ENCODE results near the gene PRKCE. TPM values are rescaled to one million over a fixed set of nuclear protein-coding genes. Genes with fewer than 3 reads are reported as not detected.

Gene PRKCE
- polyA plus RNA-seq, 1 of the 3 experiments (the other 2 are of a cell fraction), result 16.3 TPM

GRCh38 chr2:45726188-45726587, 74.7 kb downstream of the PRKCE start:
- H2AFZ ChIP-seq (ENCODE audit: low read depth), result no peak overlapping the region
- no peak overlapping the region for H3K4me2 ChIP-seq
- H3K36me3 ChIP-seq (replicated peaks in 1 of 2; ENCODE audit: control insufficient read depth in 1 of 2, insufficient read depth in 2 of 2, low read length in 1 of 2), result no peaks in the 10 kb centered on the region
- H3K4me1 ChIP-seq (ENCODE audit: control insufficient read depth in 1 of 2, insufficient read depth in 2 of 2, low read depth in 1 of 2, low read length in 1 of 2), result peaks cover 0 to 2% of the 10 kb centered on the region in 2 experiments; a peak in 1 of 4 replicates
- H3K79me2 ChIP-seq (ENCODE audit: insufficient read depth), result no peaks in the 10 kb centered on the region; the same call in 1 of the 2 replicates
- no peak overlapping the region for H3K27ac ChIP-seq (ENCODE audit: low read depth in 2 of 2, low read length in 1 of 2)
- POLR2A ChIA-PET, result no interaction called here
- H3K9me3 ChIP-seq, result no peaks in the 10 kb centered on the region
- 88% methylated on average over 4 of the region's 4 CpGs for WGBS (ENCODE audit: low lambda C conversion rate)
- H3F3A ChIP-seq (replicated peaks; ENCODE audit: insufficient read depth), result no peaks in the 10 kb centered on the region
- H3K9me2 ChIP-seq, result no peaks in the 10 kb centered on the region
- CTCF ChIA-PET, result interaction anchor here (1.1 kb wide), 1 partner anchor 14 kb away, joined by 3 read pairs; no protein-coding TSS in a partner anchor
- no peak overlapping the region for H3K4me3 ChIP-seq (ENCODE audit: low read depth in 2 of 2, low read length in 1 of 2)
- H3K9ac ChIP-seq, result no peak overlapping the region
- no peak for DNase-seq
- no peaks in the 10 kb centered on the region for H4K20me1 ChIP-seq (ENCODE audit: insufficient read depth)
- TF ChIP-seq REST (IDR thresholded peaks at IDR 0.05; ENCODE audit: low read depth, low read length) (no peak), EP300 (IDR thresholded peaks at IDR 0.05; ENCODE audit: borderline replicate concordance in 1 of 2, low read depth in 1 of 2, low read length in 1 of 2) (no peak), EZH2phosphoT487 (IDR thresholded peaks at IDR 0.05; ENCODE audit: borderline replicate concordance, low read depth) (no peak), USF1 (IDR thresholded peaks at IDR 0.05; ENCODE audit: borderline replicate concordance, low read depth) (no peak), MAX (IDR thresholded peaks at IDR 0.05; ENCODE audit: low read depth) (no peak), SIN3A (IDR thresholded peaks at IDR 0.05; ENCODE audit: borderline replicate concordance, low read depth, low read length) (no peak)
- H3K27me3 ChIP-seq (ENCODE audit: insufficient read depth), result no peaks in the 10 kb centered on the region

GRCh38 chr2:45728458-45728942, 77.0 kb downstream of the PRKCE start:
- 96% methylated on average over 4 of the region's 4 CpGs for WGBS (ENCODE audit: low lambda C conversion rate)
- POLR2A ChIA-PET, result no interaction called here
- no peak for TF ChIP-seq POLR2AphosphoS5 (IDR thresholded peaks at IDR 0.05; ENCODE audit: low read depth, low read length)
- TF ChIP-seq SMC3 (IDR thresholded peaks at IDR 0.05; ENCODE audit: low read depth, low read length), result no peak
- TF ChIP-seq RCOR1 (IDR thresholded peaks at IDR 0.05; ENCODE audit: low read length), result no peak
- TF ChIP-seq REST (IDR thresholded peaks at IDR 0.05; ENCODE audit: low read depth, low read length), result no peak
- TF ChIP-seq RXRA (IDR thresholded peaks at IDR 0.05; ENCODE audit: borderline replicate concordance, low read depth), result no peak
- TF ChIP-seq NRF1 (IDR thresholded peaks at IDR 0.05; ENCODE audit: low read depth, low read length), result no peak
- no peak for TF ChIP-seq FOXJ3 (CRISPR knock-in tag; IDR thresholded peaks at IDR 0.05)
- TF ChIP-seq GATA2 (CRISPR knock-in tag; IDR thresholded peaks at IDR 0.05), result no peak
- no peak for TF ChIP-seq PBX3 (IDR thresholded peaks at IDR 0.05)
- TF ChIP-seq EP300 (IDR thresholded peaks at IDR 0.05; ENCODE audit: borderline replicate concordance in 1 of 2, low read depth in 1 of 2, low read length in 1 of 2), result no peak
- TF ChIP-seq FOXM1 (IDR thresholded peaks at IDR 0.05; ENCODE audit: low read depth), result no peak
- TF ChIP-seq IRF3 (IDR thresholded peaks at IDR 0.05; ENCODE audit: low read depth, low read length), result no peak

More at GRCh38 chr2:45728458-45728942, 77.0 kb downstream of the PRKCE start:
- H3K27me3 ChIP-seq (ENCODE audit: insufficient read depth), result no peaks in the 10 kb centered on the region
- CTCF ChIA-PET, result no interaction called here
- H3K4me2 ChIP-seq, result no peak overlapping the region
- no peak overlapping the region for H3K27ac ChIP-seq (ENCODE audit: low read depth in 2 of 2, low read length in 1 of 2)
- H3K9ac ChIP-seq, result no peak overlapping the region
- H3K9me3 ChIP-seq, result no peaks in the 10 kb centered on the region
- no peaks in the 10 kb centered on the region; the same call in 1 of the 2 replicates for H3K79me2 ChIP-seq (ENCODE audit: insufficient read depth)
- no peaks in the 10 kb centered on the region for H3K4me1 ChIP-seq (ENCODE audit: control insufficient read depth in 1 of 2, insufficient read depth in 2 of 2, low read depth in 1 of 2, low read length in 1 of 2)
- H3K9me2 ChIP-seq, result no peaks in the 10 kb centered on the region
- no peak overlapping the region for H2AFZ ChIP-seq (ENCODE audit: low read depth)
- no peaks in the 10 kb centered on the region for H4K20me1 ChIP-seq (ENCODE audit: insufficient read depth)
- no peaks in the 10 kb centered on the region for H3K36me3 ChIP-seq (replicated peaks in 1 of 2; ENCODE audit: control insufficient read depth in 1 of 2, insufficient read depth in 2 of 2, low read length in 1 of 2)
- no peaks in the 10 kb centered on the region for H3F3A ChIP-seq (replicated peaks; ENCODE audit: insufficient read depth)
- DNase-seq, result no peak
- H3K4me3 ChIP-seq (ENCODE audit: low read depth in 2 of 2, low read length in 1 of 2), result no peak overlapping the region

Data from SK-N-SH (cell line).